SU-DHL-6 (cell line): Measurements from ENCODE around the gene PLPP7.

Experiments
- H2AFZ ChIP-seq: fragments of 200-600 bp; sonication (generic); 2 replicates; pipeline ENCODE4 v1.6.1; 2014; ENCODE audit warnings: low read depth, mild to moderate bottlenecking, moderate library complexity, mixed read lengths, antibody characterized with exemption, low read length; ENCODE audit not compliant: severe bottlenecking
- H3F3A ChIP-seq: fragments of 200-600 bp; shearing (Covaris generic); 2 replicates; pipeline ENCODE4 v1.6.0; 2016; ENCODE audit warnings: antibody characterized with exemption, mild to moderate bottlenecking; ENCODE audit not compliant: insufficient read depth
- H3K27ac ChIP-seq: fragments of 200-600 bp; sonication (generic); 2 replicates; pipeline ENCODE4 v1.5.1; 2016; ENCODE audit warnings: low read depth, mild to moderate bottlenecking, low read length, moderate library complexity, mixed read lengths
- H3K27me3 ChIP-seq: fragments of 200-600 bp; sonication (generic), shearing (Covaris generic); 2 replicates; pipeline ENCODE4 v1.6.0; 2014; ENCODE audit warnings: mild to moderate bottlenecking, low read length
- H3K36me3 ChIP-seq: fragments of 200-600 bp; sonication (generic); 2 replicates; pipeline ENCODE4 v1.6.1; 2014; ENCODE audit warnings: mild to moderate bottlenecking, low read length, mixed read lengths
- H3K4me2 ChIP-seq: fragments of 300-600, 200-600 bp; shearing (Covaris generic), sonication (generic); 2 replicates; pipeline ENCODE4 v1.6.0; 2014; ENCODE audit warnings: low read length, low read depth, mild to moderate bottlenecking; ENCODE audit not compliant: poor library complexity, severe bottlenecking
- H3K4me3 ChIP-seq: fragments of 200-600 bp; sonication (generic); 2 replicates; pipeline ENCODE4 v1.5.1; 2014; ENCODE audit warnings: antibody characterized with exemption, low read length, mild to moderate bottlenecking, mixed read lengths; ENCODE audit not compliant: insufficient read depth, poor library complexity, severe bottlenecking
- H3K79me2 ChIP-seq: fragments of 200-600 bp; sonication (generic); 2 replicates; pipeline ENCODE4 v1.6.1; 2014; ENCODE audit warnings: mild to moderate bottlenecking, low read length, moderate library complexity; ENCODE audit not compliant: insufficient read depth
- H3K9ac ChIP-seq: fragments of 200-600 bp; sonication (generic); 2 replicates; pipeline ENCODE4 v1.7.0; 2014; ENCODE audit warnings: mild to moderate bottlenecking, low read length
- H3K9me2 ChIP-seq: fragments of 200-600 bp; sonication (generic); replicated peaks from 2 replicates; pipeline ENCODE4 v1.6.1; 2014; ENCODE audit warnings: low read length; ENCODE audit not compliant: insufficient read depth
- H3K9me3 ChIP-seq: fragments of 200-600 bp; sonication (generic); 2 replicates; pipeline ENCODE4 v1.6.1; 2014; ENCODE audit warnings: low read length, mixed read lengths; ENCODE audit not compliant: insufficient read depth
- H4K20me1 ChIP-seq: fragments of 200-600 bp; sonication (generic); 2 replicates; pipeline ENCODE4 v1.6.1; 2014; ENCODE audit warnings: low read depth, mild to moderate bottlenecking, antibody characterized with exemption, low read length, moderate library complexity, mixed read lengths
- CTCF ChIP-seq: fragments of 200-600 bp; sonication (generic); IDR thresholded peaks from one replicate; pipeline ENCODE4 v1.5.1; 2017; ENCODE audit warnings: antibody characterized with exemption, mild to moderate bottlenecking, low read length, moderate library complexity; ENCODE audit not compliant: insufficient read depth, poor library complexity, severe bottlenecking
- EZH2phosphoT487 ChIP-seq: fragments of 200-600 bp; sonication (generic), shearing (Covaris generic); conservative IDR thresholded peaks from 2 replicates; pipeline ENCODE4 v1.6.1; 2018; ENCODE audit warnings: mild to moderate bottlenecking, antibody characterized with exemption, low read length, moderate library complexity, mixed read lengths

Gene PLPP7

GRCh38 chr9:131255676-131256197, 33.8 kb upstream of the PLPP7 start:
- TF ChIP-seq CTCF (no peak), EZH2phosphoT487 (no peak)
- no peaks in the 10 kb centered on the region for H3K9me2 ChIP-seq
- H3K36me3 ChIP-seq = no peaks in the 10 kb centered on the region
- H3F3A ChIP-seq = peaks cover 17% of the 10 kb centered on the region
- peak overlapping the region; percentile 56 for H3K9ac ChIP-seq
- H3K4me2 ChIP-seq = peak overlapping the region; percentile 69
- no peaks in the 10 kb centered on the region for H3K27me3 ChIP-seq
- H2AFZ ChIP-seq = peak overlapping the region; percentile 92
- no peaks in the 10 kb centered on the region for H3K79me2 ChIP-seq
- no peaks in the 10 kb centered on the region for H3K9me3 ChIP-seq
- peak overlapping the region; percentile 29 for H3K4me3 ChIP-seq
- no peaks in the 10 kb centered on the region for H4K20me1 ChIP-seq
- peak overlapping the region; percentile 75 for H3K27ac ChIP-seq

GRCh38 chr9:131257266-131258025, 32.1 kb upstream of the PLPP7 start:
- Histone ChIP-seq H3K9me2 (no peaks in the 10 kb centered on the region), H3K27me3 (no peaks in the 10 kb centered on the region), H3K9me3 (no peaks in the 10 kb centered on the region), H4K20me1 (no peaks in the 10 kb centered on the region), H3K4me3 (no peak overlapping the region), H3F3A (peaks cover 17% of the 10 kb centered on the region), H3K79me2 (no peaks in the 10 kb centered on the region), H3K9ac (no peak overlapping the region), H3K27ac (no peak overlapping the region), H3K4me2 (no peak overlapping the region), H3K36me3 (no peaks in the 10 kb centered on the region), H2AFZ (no peak overlapping the region)
- no peak for TF ChIP-seq EZH2phosphoT487
- no peak for TF ChIP-seq CTCF

GRCh38 chr9:131258186-131258585, 31.3 kb upstream of the PLPP7 start:
- no peak overlapping the region for H2AFZ ChIP-seq
- no peak overlapping the region for H3K27ac ChIP-seq
- H3F3A ChIP-seq = peaks cover 17% of the 10 kb centered on the region
- H3K9me2 ChIP-seq = no peaks in the 10 kb centered on the region
- no peaks in the 10 kb centered on the region for H3K27me3 ChIP-seq
- H3K9me3 ChIP-seq = no peaks in the 10 kb centered on the region
- H3K36me3 ChIP-seq = no peaks in the 10 kb centered on the region
- H3K4me3 ChIP-seq = no peak overlapping the region
- TF ChIP-seq EZH2phosphoT487 = no peak
- no peak overlapping the region for H3K9ac ChIP-seq
- H3K4me2 ChIP-seq = no peak overlapping the region
- no peaks in the 10 kb centered on the region for H4K20me1 ChIP-seq
- H3K79me2 ChIP-seq = no peaks in the 10 kb centered on the region
